HepG2 (cell line): ENCODE results near the gene SLC38A3. TPM values are rescaled to one million over a fixed set of nuclear protein-coding genes. Genes with fewer than 3 reads are reported as not detected.

Experiments
- FOSL1 ChIP-seq: sonication (generic); formaldehyde crosslinking; IDR thresholded peaks from 2 replicates; pipeline ENCODE4 v1.9.0; 2021; ENCODE audit warnings: missing genetic modification reagents, borderline replicate concordance
- HHEX ChIP-seq: IDR thresholded peaks from 2 replicates; pipeline ENCODE4 v1.6.1; 2016; ENCODE audit warnings: control low read depth
- MNT ChIP-seq: fragments of 450-650 bp; IDR thresholded peaks from 2 replicates; pipeline ENCODE4 v1.6.1; 2016
- MTERF4 ChIP-seq: sonication (generic); formaldehyde crosslinking; IDR thresholded peaks from 2 replicates; pipeline ENCODE4 v1.8.0; 2023; ENCODE audit warnings: mild to moderate bottlenecking, missing genetic modification reagents
- NFAT5 ChIP-seq: sonication (generic); formaldehyde crosslinking; IDR thresholded peaks from 2 replicates; pipeline ENCODE4 v1.4.0; 2020; ENCODE audit warnings: missing genetic modification reagents
- PRMT3 ChIP-seq: sonication (generic); formaldehyde crosslinking; IDR thresholded peaks from 2 replicates; pipeline ENCODE4 v1.8.1; 2022; ENCODE audit warnings: low read depth, mild to moderate bottlenecking, moderate library complexity, missing genetic modification reagents, borderline replicate concordance
- RBM22 ChIP-seq: fragments of 200-400 bp; formaldehyde crosslinking; optimal IDR thresholded peaks from 2 replicates; pipeline ENCODE3; 2017; ENCODE audit warnings: mild to moderate bottlenecking, low read length, moderate library complexity
- TBX3 ChIP-seq: fragments of 450-650 bp; IDR thresholded peaks from 2 replicates; pipeline ENCODE4 v1.6.1; 2017; ENCODE audit warnings: antibody characterized with exemption, mild to moderate bottlenecking, inconsistent platforms, borderline replicate concordance
- ZEB1 ChIP-seq: IDR thresholded peaks from 2 replicates; pipeline ENCODE4 v1.6.1; 2012; ENCODE audit warnings: mild to moderate bottlenecking, low read depth, inconsistent platforms; ENCODE audit not compliant: insufficient replicate concordance
- ZKSCAN8 ChIP-seq: IDR thresholded peaks from 2 replicates; pipeline ENCODE4 v1.6.1; 2016; ENCODE audit warnings: borderline replicate concordance, missing genetic modification reagents, missing compliant biosample characterization
- ZMAT3 ChIP-seq: sonication (generic); formaldehyde crosslinking; conservative IDR thresholded peaks from 2 replicates; pipeline ENCODE4 v1.7.0; 2021; ENCODE audit warnings: missing genetic modification reagents
- ZNF224 ChIP-seq: sonication (generic); formaldehyde crosslinking; IDR thresholded peaks from 2 replicates; pipeline ENCODE4 v1.5.0; 2020; ENCODE audit warnings: mild to moderate bottlenecking, missing genetic modification reagents
- ZNF546 ChIP-seq: sonication (generic); formaldehyde crosslinking; conservative IDR thresholded peaks from 2 replicates; pipeline ENCODE4 v1.8.1; 2023; ENCODE audit warnings: mild to moderate bottlenecking, missing genetic modification reagents
- ZNF770 ChIP-seq: sonication (generic); formaldehyde crosslinking; IDR thresholded peaks from 2 replicates; pipeline ENCODE4 v1.5.0; 2020; ENCODE audit warnings: mild to moderate bottlenecking, missing genetic modification reagents
- ZNF800 ChIP-seq: sonication (generic); formaldehyde crosslinking; IDR thresholded peaks from 2 replicates; pipeline ENCODE4 v1.4.0; 2020; ENCODE audit warnings: missing genetic modification reagents
- polyA plus RNA-seq, 8 experiments: library from polyadenylated mRNA; depleted of rRNA in 3 of 8; stranded (reverse) in 7 of 8; unstranded in 1 of 8; fragments of >200 nt; fragmentation: Illumina TruSeq in 4 of 8; extraction: Trizol in 4 of 8; gene quantifications; 2 replicates each; pipeline versions ENCODE4 v1.2.1 to v1.2.3, GENCODE V29; 2011 to 2016; ENCODE audit warnings: low read depth in 4 of 8, missing spikeins in 1 of 8, mixed read lengths in 1 of 8; ENCODE audit not compliant: insufficient read depth in 1 of 8
- total RNA-seq, 5 experiments: library from RNA; depleted of rRNA; stranded (reverse); fragments of >200 nt; fragmentation: Illumina TruSeq; extraction: Trizol; gene quantifications; 2 replicates each; pipeline ENCODE4 v1.2.3, GENCODE V29; 2016; ENCODE audit warnings: low read depth in 1 of 5

The SLC38A3 gene
- total and polyA plus RNA-seq, 2 of the 13 experiments (the other 11 are each of a cell fraction or from before 2014, with no cell fraction given): 29.8 to 164 TPM

GRCh38 chr3:50208677-50209344 is 3.7 kb downstream of the SLC38A3 start (continued):
- TF ChIP-seq NFAT5 (CRISPR knock-in tag) (0 out of 2 replicates have a peak, but pooled peaks have one; percentile 4), MNT (peak; percentile 34; the same call in 1 of the 2 replicates), ZNF770 (CRISPR knock-in tag) (0 out of 2 replicates have a peak, but pooled peaks have one; percentile 54), HHEX (CRISPR knock-in tag) (peak; percentile 73; the same call in 1 of the 2 replicates), TBX3 (no peak), FOSL1 (peak; percentile 35; the same call in 1 of the 2 replicates), PRMT3 (CRISPR knock-in tag) (no peak), ZEB1 (no peak), ZMAT3 (CRISPR knock-in tag) (no peak), MTERF4 (CRISPR knock-in tag) (peak; percentile 69), ZNF224 (0 out of 2 replicates have a peak, but pooled peaks have one; percentile 30), ZNF800 (CRISPR knock-in tag) (no peak; the same call in 1 of the 2 replicates), ZNF546 (CRISPR knock-in tag) (no peak), RBM22 (peak; percentile 72), ZKSCAN8 (peak; percentile 50; the same call in 1 of the 2 replicates)
